ENCODE measurements around the gene RIPOR2.

GRCh38 chr6:24931296-24931695 is 4.5 kb downstream of the RIPOR2 start:
- TF ChIP-seq CTCF (IDR thresholded peaks at IDR 0.05) (no peak), EP300 (IDR thresholded peaks at IDR 0.05) (no peak), POLR2A (IDR thresholded peaks at IDR 0.05) (no peak), POLR2AphosphoS5 (IDR thresholded peaks at IDR 0.05) (no peak)

Data from stomach (tissue), 4 donors.